Middle frontal gyrus (tissue), 1 donor: ENCODE results near the gene NAP1L5.

Experiments
- DNase-seq: peaks from one replicate; pipeline ENCODE4 v3.0.0-alpha.2; 2015; ENCODE audit warnings: low spot score; ENCODE audit errors: extremely low spot score

NAP1L5 gene, protein sequence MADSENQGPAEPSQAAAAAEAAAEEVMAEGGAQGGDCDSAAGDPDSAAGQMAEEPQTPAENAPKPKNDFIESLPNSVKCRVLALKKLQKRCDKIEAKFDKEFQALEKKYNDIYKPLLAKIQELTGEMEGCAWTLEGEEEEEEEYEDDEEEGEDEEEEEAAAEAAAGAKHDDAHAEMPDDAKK

GRCh38 chr4:88697588-88698329, at the start of gene NAP1L5:
Gene NAP1L5 (minus strand): TSS chr4:88697829. CDS start chr4:88697754, 75 bp downstream.
- no peak for DNase-seq

DNA sequence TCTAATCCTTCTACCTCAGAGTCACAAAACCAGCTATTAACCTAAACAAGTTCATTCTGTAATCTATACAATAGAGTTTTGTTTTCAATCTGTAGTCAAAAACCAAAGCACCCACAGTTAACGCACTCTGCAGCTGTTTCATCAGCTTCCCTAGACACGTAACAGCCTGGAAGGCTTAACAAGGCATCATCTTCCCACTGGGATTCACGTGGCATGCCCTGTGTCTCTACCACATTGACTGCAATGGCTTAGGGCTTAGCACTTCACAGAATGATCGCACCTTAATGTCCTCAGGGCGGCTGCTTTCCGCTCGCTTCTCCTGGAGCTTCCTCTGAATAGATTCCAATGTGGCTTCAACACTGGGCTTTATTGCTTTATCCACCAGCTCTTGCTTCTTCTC, 49.7 kb upstream of the NAP1L5 start:
- no peak for DNase-seq

- no peak for DNase-seq
These were observed 48.6 kb upstream of the NAP1L5 start for GRCh38 chr4:88746206-88746605.

DNA sequence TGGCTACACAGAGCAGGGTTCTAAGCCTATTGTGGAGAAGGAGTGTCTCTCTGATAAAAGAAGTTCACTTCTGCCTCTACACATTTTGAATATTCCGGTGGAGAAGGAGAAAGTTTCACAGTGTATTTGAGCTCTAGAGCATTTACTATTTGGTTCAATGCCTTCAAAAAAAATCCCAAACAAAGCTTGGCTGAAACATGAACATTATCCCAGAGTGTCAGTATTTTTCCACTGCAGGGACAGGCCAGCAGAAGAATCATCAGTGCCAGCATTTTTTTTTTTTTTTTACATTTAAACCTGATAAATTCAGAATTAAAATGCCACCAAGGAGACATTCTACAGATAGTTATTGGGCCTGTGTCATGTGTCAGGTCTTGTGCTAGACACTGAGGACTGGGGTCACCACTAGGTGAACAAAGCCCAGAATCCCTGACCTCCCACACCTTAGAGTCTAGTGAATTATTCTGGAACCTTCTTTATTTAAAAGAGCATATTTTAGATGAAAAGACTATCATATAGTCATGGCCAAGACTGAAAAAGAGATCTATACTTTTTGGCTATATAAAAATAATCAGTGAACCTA, 48.0 kb upstream of the NAP1L5 start:
- no peak for DNase-seq

DNA sequence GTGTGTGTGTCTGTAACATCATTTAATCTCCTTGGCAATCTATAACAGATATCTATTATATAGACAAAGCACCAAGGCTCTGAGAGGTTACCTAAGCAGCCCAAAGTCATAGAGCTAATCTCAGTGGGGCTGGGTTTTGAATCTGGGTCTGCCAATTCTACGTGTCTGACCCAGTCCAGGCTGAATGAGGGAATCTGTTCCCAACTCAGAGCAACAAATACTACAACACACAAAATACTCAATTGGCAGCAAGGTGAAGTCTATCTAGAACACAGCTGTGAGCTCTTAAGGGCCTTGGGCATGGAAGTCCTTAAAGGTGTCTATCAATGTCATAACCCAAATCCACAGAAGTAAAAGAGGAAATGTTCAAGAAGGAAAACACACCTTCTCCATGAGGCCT, 47.5 kb upstream of the NAP1L5 start:
- DNase-seq = no peak

DNA sequence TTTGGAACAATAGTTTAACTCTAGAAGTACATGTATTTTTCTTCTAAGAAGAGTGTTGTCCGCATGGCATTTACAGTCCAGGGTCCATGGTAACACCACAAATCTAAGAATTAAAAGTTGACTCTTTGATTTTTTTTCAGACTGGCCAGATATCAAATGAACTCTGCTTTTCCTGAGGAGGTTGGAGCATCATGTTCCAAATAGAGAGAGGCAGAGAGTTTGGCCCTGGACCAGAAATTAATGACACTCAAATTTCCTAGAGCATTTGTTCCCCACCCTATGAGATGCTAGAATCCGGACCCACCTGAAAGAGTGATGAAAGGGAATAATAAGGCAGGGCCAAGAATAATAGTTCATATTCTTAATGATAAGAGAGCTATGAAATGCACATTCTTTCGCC, 47.0 kb upstream of the NAP1L5 start:
- DNase-seq = no peak

GRCh38 chr4:88743696-88744095, 46.1 kb upstream of the NAP1L5 start:
- DNase-seq = no peak

GRCh38 chr4:88742561-88742960, 44.9 kb upstream of the NAP1L5 start:
- no peak for DNase-seq

- DNase-seq = no peak
These were observed 40.6 kb upstream of the NAP1L5 start for GRCh38 chr4:88738180-88738579.

DNA sequence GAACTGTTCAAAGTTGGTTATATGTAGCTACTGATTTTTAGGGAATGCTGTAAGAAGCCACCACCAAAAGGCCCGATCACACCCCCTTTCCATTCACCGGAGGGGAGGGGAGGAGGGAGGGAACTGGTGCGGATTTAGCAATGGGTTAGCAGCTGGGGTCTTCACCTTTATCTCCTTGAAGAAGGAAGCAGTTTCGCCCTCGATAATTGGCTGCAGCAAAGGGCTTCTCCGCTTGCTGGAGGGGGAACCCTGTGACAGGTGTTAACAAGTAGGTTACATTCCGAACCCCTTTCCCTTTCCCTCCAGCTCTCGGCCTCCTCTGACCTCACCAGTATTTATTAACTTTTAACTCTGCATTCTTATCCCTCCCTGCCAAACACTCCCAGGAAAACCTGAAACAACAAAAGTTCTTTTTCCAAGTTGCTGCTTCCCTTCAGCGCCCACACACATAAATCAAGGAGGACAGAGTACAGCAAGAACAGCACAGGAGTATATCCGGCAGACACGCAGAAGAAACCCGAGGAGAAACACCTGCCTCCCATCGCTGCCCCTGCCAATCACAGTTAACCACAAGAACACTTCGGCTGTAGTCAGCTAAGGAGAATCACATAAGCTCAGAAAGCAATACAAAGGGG, 39.8 kb upstream of the NAP1L5 start:
- DNase-seq = no peak

DNA sequence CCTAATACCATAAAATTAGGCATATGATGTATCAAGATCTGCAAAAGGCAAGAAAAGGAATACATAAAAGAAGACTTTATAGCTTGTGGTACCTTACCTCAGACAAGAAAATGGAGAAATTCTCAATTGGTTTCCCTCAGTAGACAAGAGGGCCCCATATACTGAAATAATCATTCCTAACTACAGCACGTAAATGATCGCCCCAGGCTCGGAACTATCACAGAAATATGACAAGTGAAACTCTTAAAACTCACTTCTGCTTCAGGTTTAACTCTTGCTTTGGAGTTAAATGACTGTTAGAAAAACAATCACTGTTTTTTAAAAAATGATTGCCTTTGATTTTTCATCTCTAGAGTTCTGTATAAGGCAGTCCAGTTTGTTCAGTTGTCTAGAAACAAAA, 38.6 kb upstream of the NAP1L5 start:
- DNase-seq = no peak

GRCh38 chr4:88735564-88735963, 37.9 kb upstream of the NAP1L5 start:
- DNase-seq = no peak

- no peak for DNase-seq
These were observed 36.8 kb upstream of the NAP1L5 start for GRCh38 chr4:88734403-88734949.

GRCh38 chr4:88732714-88733368, 35.2 kb upstream of the NAP1L5 start:
- no peak for DNase-seq

GRCh38 chr4:88731381-88731780, 33.8 kb upstream of the NAP1L5 start:
- DNase-seq = no peak

DNA sequence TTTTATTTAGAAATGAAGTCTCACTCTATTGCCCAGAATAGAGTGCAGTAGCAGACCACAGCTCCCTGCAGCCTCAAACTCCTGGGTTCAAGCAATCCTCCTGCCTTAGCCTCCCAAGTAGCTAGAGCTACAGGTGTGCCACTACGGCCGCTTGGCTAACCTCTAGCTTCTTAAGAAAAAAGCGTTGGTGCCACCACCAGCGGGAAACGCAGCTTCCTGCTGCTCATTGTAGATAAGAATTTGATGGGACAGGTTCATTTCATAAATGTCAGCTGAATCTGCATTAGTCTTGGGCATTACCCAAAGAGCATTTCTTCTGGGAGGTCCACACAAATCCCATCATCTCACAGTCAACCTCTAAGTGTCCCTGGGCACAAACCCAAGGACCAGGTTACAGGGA, 33.2 kb upstream of the NAP1L5 start:
- DNase-seq = no peak

DNA sequence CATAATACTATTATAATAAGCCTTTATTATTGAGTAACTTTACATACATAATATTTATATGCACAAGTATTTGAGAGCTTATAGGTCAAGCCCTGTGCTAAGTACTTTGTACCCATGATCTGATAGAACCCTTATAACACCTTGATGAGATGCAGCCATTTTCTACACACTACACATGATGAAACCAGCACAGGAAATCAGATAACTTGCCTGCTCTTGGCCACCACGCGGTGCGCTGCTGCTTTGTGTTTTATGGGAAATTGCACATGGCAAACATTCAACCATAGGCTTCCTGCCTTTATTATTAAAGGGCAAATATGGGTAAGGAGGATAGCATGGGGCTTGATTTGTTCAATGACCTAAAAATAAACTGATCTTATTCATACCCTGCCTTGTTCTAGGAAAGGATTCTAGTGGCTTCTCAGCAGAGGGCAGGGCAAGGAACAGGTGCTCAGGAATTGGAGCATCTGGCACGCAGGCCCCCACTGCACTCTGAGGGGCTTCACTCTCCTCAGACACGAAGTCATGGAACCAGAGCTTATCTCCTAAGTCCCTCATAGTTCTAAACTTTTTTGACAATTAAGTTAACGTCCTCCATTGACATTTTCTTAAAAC, 31.6 kb upstream of the NAP1L5 start:
- no peak for DNase-seq

DNA sequence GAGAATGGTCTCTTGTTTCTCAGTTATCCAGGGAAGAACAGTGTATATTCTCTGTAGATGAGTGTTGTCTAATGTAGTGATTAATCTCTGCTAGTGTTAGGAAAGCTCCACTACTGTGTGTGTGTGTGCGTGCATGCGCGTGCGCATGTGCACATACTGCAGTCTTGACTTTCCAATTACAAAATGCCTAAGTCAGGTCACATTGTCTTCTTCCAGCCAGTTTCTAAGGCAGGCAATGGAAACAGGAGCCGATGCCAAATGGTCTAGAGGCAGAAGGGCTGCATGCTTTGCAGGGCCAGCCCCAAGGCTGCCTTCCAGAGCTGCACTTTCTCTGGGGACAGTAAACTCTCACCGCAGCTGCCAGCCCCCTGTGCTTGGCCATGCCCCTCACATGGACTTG, 30.5 kb upstream of the NAP1L5 start:
- DNase-seq = no peak

- no peak for DNase-seq
These were observed 28.4 kb upstream of the NAP1L5 start for GRCh38 chr4:88725986-88726385.

GRCh38 chr4:88725143-88725542, 27.5 kb upstream of the NAP1L5 start:
- DNase-seq = no peak

DNA sequence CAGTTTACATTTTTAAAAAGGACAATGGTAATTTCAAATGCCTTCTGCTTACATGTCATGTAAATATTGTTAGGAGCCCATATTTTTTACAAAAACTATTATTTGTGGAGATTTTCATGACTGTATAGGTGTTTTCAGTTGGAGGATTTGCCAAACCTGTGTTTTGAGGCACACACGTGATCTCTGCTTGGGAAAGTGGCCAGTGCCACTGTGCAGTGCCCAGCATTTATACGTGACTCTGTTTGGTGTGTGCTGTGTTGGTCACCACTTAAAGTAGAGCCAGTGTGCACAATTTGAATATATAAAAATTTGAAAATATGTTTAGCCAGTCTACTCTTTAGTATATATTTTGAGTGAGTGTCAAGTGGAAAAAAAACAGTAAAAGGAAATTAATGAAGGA, 26.8 kb upstream of the NAP1L5 start:
- no peak for DNase-seq
